A549 (cell line): ENCODE measurements around the gene EVPLL. TPM values are rescaled to one million over a fixed set of nuclear protein-coding genes. Genes with fewer than 3 reads are reported as not detected.

ENCODE experiments used
- ATAC-seq, 2 experiments: fragments of 200-7000 bp in 1 of 2; fragments of >200 bp in 1 of 2; cut with Nextera tagmentation in 1 of 2; cut with Tn5 transposase in 1 of 2; 3 replicates each; pipeline versions ENCODE4 v1.8.0 to v1.9.1; 2018 to 2020; ENCODE audit warnings: mild to moderate bottlenecking in 1 of 2, moderate library complexity in 1 of 2
- CTCF ChIA-PET: fragments of 300-600 bp; sonication (Branson Sonifier 250); formaldehyde crosslinking; extraction: SDS; loops from one replicate; lab custom pipeline; 2021; ENCODE audit warnings: antibody characterized with exemption, inconsistent platforms; lab: Yijun Ruan, JAX
- POLR2A ChIA-PET: fragments of 350-600 bp; formaldehyde crosslinking; extraction: SDS; loops from one replicate; lab custom pipeline; 2021; ENCODE audit warnings: antibody characterized with exemption, inconsistent platforms; lab: Yijun Ruan, JAX
- DNase-seq, 2 experiments: peaks; one replicate each; pipeline versions ENCODE4 v3.0.0 to v3.0.0-alpha.2; 2011 to 2016; ENCODE audit warnings: low read depth in 1 of 2, low spot score in 1 of 2
- FAIRE-seq: peaks from 2 replicates; lab custom pipeline; 2011; peaks lifted over from hg19 to GRCh38; lab: Jason Lieb, UNC
- H3K27ac ChIP-seq, 2 experiments: fragments of >200 bp; sonication (Bioruptor Twin); formaldehyde crosslinking; 3 replicates each; pipeline ENCODE4 v1.5.1; 2016 to 2017
- H3K4me1 ChIP-seq: fragments of >200 bp; sonication (Bioruptor Twin); formaldehyde crosslinking; 3 replicates; pipeline ENCODE4 v1.6.1; 2016
- H3K4me2 ChIP-seq: fragments of >200 bp; sonication (Bioruptor Twin); formaldehyde crosslinking; 3 replicates; pipeline ENCODE4 v1.6.1; 2016
- H3K4me3 ChIP-seq: fragments of >200 bp; sonication (Bioruptor Twin); formaldehyde crosslinking; 3 replicates; pipeline ENCODE4 v1.5.1; 2016
- H3K9me3 ChIP-seq: fragments of >200 bp; sonication (Bioruptor Twin); formaldehyde crosslinking; 3 replicates; pipeline ENCODE4 v1.6.1; 2016
- CTCF ChIP-seq: fragments of >200 bp; sonication (Bioruptor Twin); formaldehyde crosslinking; IDR thresholded peaks from 3 replicates; pipeline ENCODE4 v1.5.1; 2016
- HES2 ChIP-seq: fragments of >200 bp; sonication (Bioruptor Twin); formaldehyde crosslinking; IDR thresholded peaks from 2 replicates; pipeline ENCODE4 v1.6.1; 2016
- HMGXB4 ChIP-seq: fragments of 250-450 bp; sonication (Bioruptor Pico); IDR thresholded peaks from 2 replicates; pipeline ENCODE4 v1.5.0; 2021; ENCODE audit warnings: mild to moderate bottlenecking, moderate library complexity, borderline replicate concordance
- POLR2A ChIP-seq: IDR thresholded peaks from 2 replicates; pipeline ENCODE4 v1.6.1; 2012; ENCODE audit warnings: mild to moderate bottlenecking, low read length
- RAD21 ChIP-seq, 2 experiments: fragments of >200 bp in 1 of 2; sonication (Bioruptor Twin) in 1 of 2; formaldehyde crosslinking in 1 of 2; IDR thresholded peaks in 1 of 2; conservative IDR thresholded peaks in 1 of 2; 2 replicates in 1 of 2; 3 replicates in 1 of 2; pipeline ENCODE4 v1.6.1; 2012 to 2018; ENCODE audit warnings: inconsistent platforms in 1 of 2
- REST ChIP-seq: fragments of 200-600 bp; sonication (generic); IDR thresholded peaks from 2 replicates; pipeline ENCODE4 v1.6.1; 2016; ENCODE audit warnings: antibody characterized with exemption, mild to moderate bottlenecking, moderate library complexity
- SMC3 ChIP-seq: fragments of >200 bp; sonication (Bioruptor Twin); formaldehyde crosslinking; IDR thresholded peaks from 3 replicates; pipeline ENCODE4 v1.6.1; 2018; ENCODE audit warnings: inconsistent platforms
- SREBF2 ChIP-seq: fragments of 450-650 bp; IDR thresholded peaks from 2 replicates; pipeline ENCODE4 v1.6.1; 2014; ENCODE audit warnings: mild to moderate bottlenecking, moderate library complexity
- WGBS: methylation state at CpG from one replicate; pipeline ENCODE4 v1.1.6; 2017; ENCODE audit errors: missing lambda C conversion rate; 5-methylcytosine and 5-hydroxymethylcytosine counted together
- polyA minus RNA-seq: library from RNA; depleted of rRNA, polyadenylated mRNA; stranded (reverse); fragments of >200 nt; gene quantifications from 2 replicates; pipeline ENCODE4 v1.2.3, GENCODE V29; 2011; rRNA and poly(A)+ RNA removed
- polyA plus RNA-seq, 4 experiments: library from polyadenylated mRNA; depleted of rRNA in 3 of 4; stranded (reverse); fragments of >200 nt; fragmentation: RNase III in 1 of 4; extraction: RNeasy Plus Mini Kit Qiagen cat#74134 plus additional on column Dnase treatment in 1 of 4; gene quantifications; 2 replicates in 3 of 4; 3 replicates in 1 of 4; pipeline ENCODE4 v1.2.3, GENCODE V29; 2011 to 2017

The EVPLL gene
- polyA plus RNA-seq (2011; rRNA removed) (not detected in 2 replicates), polyA plus RNA-seq (2017; fragmentation: RNase III; extraction: RNeasy Plus Mini Kit Qiagen cat#74134 plus additional on column Dnase treatment) (0.05 to 0.07 TPM in 2 of 3 replicates, not detected in the other), polyA minus RNA-seq (not detected in 2 replicates)
- polyA plus RNA-seq (2012; cell fraction: cytosol; rRNA removed) = 0.01 TPM in 1 of 2 replicates, not detected in the other
- polyA plus RNA-seq (2012; cell fraction: nucleus; rRNA removed) = 0.27 and 0.30 TPM in 2 replicates

GRCh38 chr17:18377437-18378204, at the start of gene EVPLL:
Gene EVPLL, plus strand, starts transcription at chr17:18377778. Its CDS starts 3,160 bp downstream, at chr17:18380938.
- ATAC-seq = peak; percentile 83 to 94
- H3K4me2 ChIP-seq = no peak within 1 kb of the TSS

More at GRCh38 chr17:18377437-18378204, at the start of gene EVPLL:
- Histone ChIP-seq H3K27ac (peak within 1 kb of the TSS; percentile 30 to 84; a peak in 5 of 6 replicates), H3K4me1 (peaks cover 11% of the 10 kb centered on the region), H3K4me3 (no peak within 1 kb of the TSS), H3K9me3 (no peaks in the 10 kb centered on the region)
- 84% methylated on average over 12 of the region's 20 CpGs for WGBS
- POLR2A ChIA-PET = interaction anchor here (0.7 kb wide), 1 partner anchor 116 kb away, joined by 3 read pairs; no protein-coding TSS in a partner anchor
- TF ChIP-seq RAD21 (conservative IDR thresholded peaks at IDR 0.05 in 1 of 2, IDR thresholded peaks at IDR 0.05 in 1 of 2) = peak; percentile 33 to 46; a peak in 3 of 5 replicates
- no peak for TF ChIP-seq HES2
- TF ChIP-seq SREBF2 = no peak
- no peak for TF ChIP-seq REST
- peak; percentile 54 for TF ChIP-seq CTCF
- TF ChIP-seq SMC3 = peak; percentile 56
- TF ChIP-seq POLR2A = no peak
- no peak for TF ChIP-seq HMGXB4 (CRISPR knock-in tag)
- CTCF ChIA-PET = interaction anchor here (0.6 to 2.8 kb wide), 8 partner anchors 9 to 1560 kb away, joined by 3 to 16 read pairs (median 4); no protein-coding TSS in a partner anchor
- DNase-seq (peak; percentile 43 to 51), FAIRE-seq (peak; percentile 59)
